HCT116 (cell line): ENCODE data around the gene GNB5.

ENCODE experiments used
- EZH2 ChIP-seq: fragments of 200-600 bp; sonication (generic); IDR thresholded peaks from 2 replicates; pipeline ENCODE4 v1.6.1; 2017; ENCODE audit warnings: antibody characterized with exemption, mixed run types
- SIN3A ChIP-seq: IDR thresholded peaks from 2 replicates; pipeline ENCODE4 v1.6.1; 2012; ENCODE audit warnings: low read depth

- TF ChIP-seq SIN3A (no peak), EZH2 (no peak)
Observed at GRCh38 chr15:52146261-52146660, 44.9 kb downstream of the GNB5 start.
